DMS153 (cell line): Measurements from ENCODE around the gene RCOR1.

Experiments used
- DNase-seq: peaks from one replicate; lab custom pipeline; 2025; lab: John Stamatoyannopoulos, UW

The RCOR1 gene

GRCh38 chr14:102678394-102678793 is 85.9 kb downstream of the RCOR1 start:
- no peak for DNase-seq

GRCh38 chr14:102683399-102684297 is 91.2 kb downstream of the RCOR1 start:
- DNase-seq = no peak

- DNase-seq = no peak
These were observed 91.8 kb downstream of the RCOR1 start for GRCh38 chr14:102684298-102684663.

GRCh38 chr14:102686196-102686801 is 93.8 kb downstream of the RCOR1 start:
- DNase-seq = no peak

- DNase-seq = no peak
These were observed 95.8 kb downstream of the RCOR1 start for GRCh38 chr14:102688290-102688689.

- DNase-seq = no peak
These were observed 98.2 kb downstream of the RCOR1 start for GRCh38 chr14:102690509-102691286.

- no peak for DNase-seq
These were observed 99.3 kb downstream of the RCOR1 start for GRCh38 chr14:102691763-102692162.

- no peak for DNase-seq
These were observed 99.9 kb downstream of the RCOR1 start for GRCh38 chr14:102692334-102692733.

GRCh38 chr14:102693006-102693755 is 100.7 kb downstream of the RCOR1 start:
- DNase-seq = no peak

- peak; percentile 4 for DNase-seq
These were observed 102.2 kb downstream of the RCOR1 start for GRCh38 chr14:102694530-102695166.

GRCh38 chr14:102695167-102695555 is 102.7 kb downstream of the RCOR1 start:
- DNase-seq = no peak

GRCh38 chr14:102696332-102696731 is 103.9 kb downstream of the RCOR1 start:
- DNase-seq = no peak

- DNase-seq = no peak
These were observed 104.5 kb downstream of the RCOR1 start for GRCh38 chr14:102696856-102697495.

- no peak for DNase-seq
These were observed 105.1 kb downstream of the RCOR1 start for GRCh38 chr14:102697501-102697900.

GRCh38 chr14:102699416-102700110 is 107.1 kb downstream of the RCOR1 start:
- DNase-seq = no peak

- no peak for DNase-seq
These were observed 116.0 kb downstream of the RCOR1 start for GRCh38 chr14:102708494-102708893.

- DNase-seq = no peak
These were observed 118.8 kb downstream of the RCOR1 start for GRCh38 chr14:102711207-102711606.

- no peak for DNase-seq
These were observed 119.5 kb downstream of the RCOR1 start for GRCh38 chr14:102711946-102712345.

- no peak for DNase-seq
These were observed 124.8 kb downstream of the RCOR1 start for GRCh38 chr14:102717276-102717675.

GRCh38 chr14:102722646-102723045 is 130.2 kb downstream of the RCOR1 start:
- DNase-seq = no peak
